Panc1 (cell line): Measurements from ENCODE around the gene HCN2. TPM values are rescaled to one million over a fixed set of nuclear protein-coding genes. Genes with fewer than 3 reads are reported as not detected.
"Not testable (repeated sequence)": the region's sequence is repeated elsewhere in the genome, so short reads cannot be mapped to it uniquely, and the experiment has no call there.

ENCODE experiments used
- ATAC-seq: fragments of 200-7000 bp; cut with Tn5 transposase; 2 replicates; pipeline ENCODE4 v1.9.1; 2020; ENCODE audit warnings: mild to moderate bottlenecking, moderate library complexity
- BruUV-seq: library from RNA; stranded (reverse); fragments of 400-500 nt; replicated peaks from 2 replicates; lab custom pipeline; 2021; lab: Mats Ljungman, UMichigan
- CTCF ChIA-PET: fragments of 300-600 bp; sonication (Branson Sonifier 250); formaldehyde crosslinking; loops from one replicate; lab custom pipeline; 2022; ENCODE audit warnings: antibody characterized with exemption; lab: Charles Lee
- POLR2A ChIA-PET: fragments of 300-600 bp; sonication (Branson Sonifier 250); formaldehyde crosslinking; loops from one replicate; lab custom pipeline; 2022; ENCODE audit warnings: antibody characterized with exemption; lab: Charles Lee
- DNase-seq: peaks from one replicate; pipeline ENCODE4 v3.0.0-alpha.2; 2010; ENCODE audit warnings: low read depth, low spot score
- H3K27ac ChIP-seq: 2 replicates; pipeline ENCODE4 v1.5.1; 2011; ENCODE audit warnings: mild to moderate bottlenecking, low read length, inconsistent platforms
- H3K27me3 ChIP-seq: fragments of 200-500 bp; sonication (Bioruptor generic); 2 replicates; pipeline ENCODE4 v1.6.0; 2014; ENCODE audit warnings: low read length, inconsistent platforms; ENCODE audit not compliant: control insufficient read depth, insufficient read depth
- H3K36me3 ChIP-seq: fragments of 200-500 bp; sonication (Bioruptor generic); 2 replicates; pipeline ENCODE4 v1.5.1; 2014; ENCODE audit warnings: inconsistent platforms, mild to moderate bottlenecking, low read length, moderate library complexity; ENCODE audit not compliant: control insufficient read depth, insufficient read depth
- H3K4me1 ChIP-seq: 2 replicates; pipeline ENCODE4 v1.5.1; 2011; ENCODE audit warnings: inconsistent platforms, mild to moderate bottlenecking, low read length, moderate library complexity; ENCODE audit not compliant: control insufficient read depth, insufficient read depth
- H3K4me3 ChIP-seq, 2 experiments: 2 replicates each; pipeline ENCODE4 v1.5.1; 2011 to 2012; ENCODE audit warnings: low read depth in 2 of 2, low read length in 2 of 2, mild to moderate bottlenecking in 2 of 2, inconsistent platforms in 1 of 2, moderate library complexity in 1 of 2
- H3K9me3 ChIP-seq: fragments of 200-500 bp; sonication (Bioruptor generic); 2 replicates; pipeline ENCODE4 v1.5.1; 2014; ENCODE audit warnings: low read depth, mild to moderate bottlenecking, inconsistent platforms, low read length, moderate library complexity; ENCODE audit not compliant: control insufficient read depth, insufficient read depth
- POLR2AphosphoS5 ChIP-seq: IDR thresholded peaks from 2 replicates; pipeline ENCODE4 v1.6.1; 2012; ENCODE audit warnings: mild to moderate bottlenecking, low read depth, low read length, moderate library complexity
- REST ChIP-seq, 2 experiments: IDR thresholded peaks; 2 replicates each; pipeline ENCODE4 v1.6.1; 2011 to 2012; ENCODE audit warnings: low read depth in 2 of 2, control low read depth in 1 of 2, low read length in 1 of 2, mild to moderate bottlenecking in 1 of 2, moderate library complexity in 1 of 2; ENCODE audit not compliant: insufficient read depth in 1 of 2
- SIN3A ChIP-seq: IDR thresholded peaks from 2 replicates; pipeline ENCODE4 v1.6.1; 2012; ENCODE audit warnings: low read depth, mild to moderate bottlenecking, low read length, moderate library complexity, borderline replicate concordance; ENCODE audit not compliant: insufficient read depth
- TCF7L2 ChIP-seq: IDR thresholded peaks from 2 replicates; pipeline ENCODE4 v1.6.1; 2011; ENCODE audit warnings: mild to moderate bottlenecking, low read depth, low read length, inconsistent platforms
- in situ Hi-C: cut with HindIII; loops from 2 replicates; pipeline ENCODE4 v1.10.0; 2016; ENCODE audit warnings: low sequenced_read_pairs, low pct_unique_long_range_greater_than_20kb
- intact Hi-C: fragments of 100-400 bp; cut with micrococcal nuclease; formaldehyde crosslinking; loops from one replicate; pipeline ENCODE4 v1.10.0; 2022; ENCODE audit not compliant: unreplicated experiment
- total RNA-seq: library from RNA; stranded (reverse); gene quantifications from one replicate; pipeline ENCODE4 v1.2.1, GENCODE V29; 2021; ENCODE audit not compliant: unreplicated experiment
- TF ChIP-seq, protein P1 (sequence below): fragments of 450-650 bp; IDR thresholded peaks from 2 replicates; pipeline ENCODE4 v1.5.1; 2017; ENCODE audit warnings: mild to moderate bottlenecking

HCN2 gene
- total RNA-seq, 1 experiment from 2014 or later, result 15.1 TPM

DNA sequence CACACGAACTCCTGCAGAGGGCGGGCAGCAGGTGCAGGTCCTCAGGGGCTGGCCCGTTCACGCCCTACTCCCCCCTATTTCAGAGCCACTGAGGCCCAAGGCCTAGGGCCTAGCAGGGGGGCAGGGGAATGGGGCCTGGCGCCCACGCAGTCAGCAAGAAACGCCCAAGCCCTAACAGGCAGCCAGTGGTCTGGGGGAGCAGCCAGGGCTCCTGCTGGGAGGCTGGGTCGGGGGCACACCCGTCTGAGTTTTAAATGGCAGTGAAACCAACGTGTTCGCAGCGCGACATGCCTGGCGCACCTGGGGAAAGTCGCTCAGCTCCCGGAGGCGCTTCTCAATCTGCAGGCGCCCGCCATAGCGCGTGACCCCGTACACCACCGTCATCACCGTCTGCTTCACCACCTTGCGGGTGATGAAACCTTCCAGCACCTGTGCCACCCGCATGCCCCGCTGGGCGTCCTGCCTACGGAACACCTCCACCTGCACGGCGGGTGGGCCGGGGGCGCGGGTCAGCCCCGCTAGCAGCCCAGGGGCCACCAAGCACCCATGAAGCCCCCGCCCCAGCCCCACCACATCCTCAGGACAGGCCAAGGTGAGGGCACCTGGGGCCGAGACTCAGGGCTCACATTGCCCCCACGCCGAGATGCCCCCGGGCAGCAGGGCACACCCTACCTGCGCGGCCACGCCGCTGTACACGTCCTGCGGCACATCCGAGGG, 29.8 kb downstream of the HCN2 start:
- ChIA-PET POLR2A (no interaction called here), CTCF (no interaction called here)
- Histone ChIP-seq H3K27me3 (no peaks in the 10 kb centered on the region), H3K4me1 (no peaks in the 10 kb centered on the region; the same call in 1 of the 2 replicates), H3K4me3 (no peak overlapping the region), H3K36me3 (no peaks in the 10 kb centered on the region), H3K9me3 (no peaks in the 10 kb centered on the region), H3K27ac (no peak overlapping the region)
- BruUV-seq, result no TSS peak
- intact Hi-C loops (no loop called here), in situ Hi-C loops (no loop called here)
- no peak for ATAC-seq
- DNase-seq, result no peak
- no peak for TF ChIP-seq POLR2AphosphoS5
- TF ChIP-seq REST (IDR thresholded peaks at IDR 0.05; ENCODE audit: insufficient read depth in 1 of 2, low read depth in 2 of 2, low read length in 1 of 2), result no peak
- no peak for TF ChIP-seq TCF7L2
- TF ChIP-seq, protein P1, sequence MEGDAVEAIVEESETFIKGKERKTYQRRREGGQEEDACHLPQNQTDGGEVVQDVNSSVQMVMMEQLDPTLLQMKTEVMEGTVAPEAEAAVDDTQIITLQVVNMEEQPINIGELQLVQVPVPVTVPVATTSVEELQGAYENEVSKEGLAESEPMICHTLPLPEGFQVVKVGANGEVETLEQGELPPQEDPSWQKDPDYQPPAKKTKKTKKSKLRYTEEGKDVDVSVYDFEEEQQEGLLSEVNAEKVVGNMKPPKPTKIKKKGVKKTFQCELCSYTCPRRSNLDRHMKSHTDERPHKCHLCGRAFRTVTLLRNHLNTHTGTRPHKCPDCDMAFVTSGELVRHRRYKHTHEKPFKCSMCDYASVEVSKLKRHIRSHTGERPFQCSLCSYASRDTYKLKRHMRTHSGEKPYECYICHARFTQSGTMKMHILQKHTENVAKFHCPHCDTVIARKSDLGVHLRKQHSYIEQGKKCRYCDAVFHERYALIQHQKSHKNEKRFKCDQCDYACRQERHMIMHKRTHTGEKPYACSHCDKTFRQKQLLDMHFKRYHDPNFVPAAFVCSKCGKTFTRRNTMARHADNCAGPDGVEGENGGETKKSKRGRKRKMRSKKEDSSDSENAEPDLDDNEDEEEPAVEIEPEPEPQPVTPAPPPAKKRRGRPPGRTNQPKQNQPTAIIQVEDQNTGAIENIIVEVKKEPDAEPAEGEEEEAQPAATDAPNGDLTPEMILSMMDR, result no peak
- TF ChIP-seq SIN3A, result no peak

DNA sequence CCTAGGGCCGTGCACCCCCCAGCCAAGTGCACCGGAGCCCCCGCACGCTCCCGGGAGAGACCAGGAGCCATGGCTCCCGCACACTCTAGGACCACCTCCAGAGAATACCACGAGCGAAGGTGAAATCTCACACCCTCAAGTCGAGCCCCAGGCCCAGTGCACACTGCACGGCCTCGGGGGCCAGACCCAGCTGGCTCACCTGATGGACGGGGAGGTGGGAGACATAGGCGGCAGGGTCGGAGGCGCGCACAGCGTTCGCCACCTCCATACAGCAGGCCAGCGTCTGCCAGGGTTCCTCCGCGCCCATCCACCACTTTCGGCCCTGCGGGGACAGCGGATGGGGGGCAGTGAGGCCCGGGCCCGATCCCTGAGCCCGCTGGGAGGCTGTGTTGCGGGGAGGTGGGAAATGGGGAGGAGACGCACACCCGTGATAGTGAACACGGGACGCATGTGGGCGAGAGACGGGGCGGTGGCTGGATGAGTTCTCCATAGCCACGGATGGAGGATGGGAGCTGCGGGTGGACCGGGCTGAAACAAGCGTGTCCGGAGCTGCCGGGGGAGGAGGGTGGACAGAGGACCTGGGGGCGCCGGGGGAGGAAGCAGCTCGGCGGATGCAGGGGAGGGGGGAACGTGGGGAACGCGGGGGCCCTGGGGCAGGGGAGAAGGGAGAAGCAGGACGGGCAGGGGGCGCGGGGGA, 30.6 kb downstream of the HCN2 start:
- ChIA-PET POLR2A (no interaction called here), CTCF (no interaction called here)
- ATAC-seq (no peak), DNase-seq (no peak)
- no peaks in the 10 kb centered on the region for H3K36me3 ChIP-seq
- no peaks in the 10 kb centered on the region for H3K27me3 ChIP-seq
- no peaks in the 10 kb centered on the region for H3K9me3 ChIP-seq
- intact Hi-C loops (no loop called here), in situ Hi-C loops (no loop called here)
- no peaks in the 10 kb centered on the region; the same call in 1 of the 2 replicates for H3K4me1 ChIP-seq
- BruUV-seq, result no TSS peak
- no peak overlapping the region for H3K4me3 ChIP-seq
- TF ChIP-seq REST (IDR thresholded peaks at IDR 0.05; ENCODE audit: insufficient read depth in 1 of 2, low read depth in 2 of 2, low read length in 1 of 2) (no peak), POLR2AphosphoS5 (no peak), SIN3A (no peak), TCF7L2 (no peak)
- TF ChIP-seq, protein P1, result no peak
- no peak overlapping the region for H3K27ac ChIP-seq

DNA sequence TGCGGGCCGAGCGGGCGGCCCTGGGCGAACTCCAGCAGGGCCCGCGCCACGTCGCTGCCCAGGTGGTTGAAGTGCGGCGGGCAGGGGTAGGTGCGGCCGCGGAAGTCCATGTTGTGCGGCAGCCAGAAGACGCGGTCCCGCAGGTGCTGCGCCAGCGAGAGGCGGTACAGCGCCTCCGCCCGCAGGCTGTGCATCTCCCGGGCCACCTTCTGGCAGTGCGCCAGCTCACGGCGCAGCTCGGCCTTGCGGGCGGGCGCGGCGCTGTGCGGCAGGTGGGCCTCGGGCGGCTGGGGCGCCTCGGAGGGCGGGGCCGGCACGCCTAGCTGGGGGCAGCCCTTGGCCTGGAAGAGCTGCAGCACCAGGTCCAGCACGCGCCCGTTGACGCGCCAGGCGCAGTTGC, 31.5 kb downstream of the HCN2 start:
- BruUV-seq, intact Hi-C loops, H3K27me3 ChIP-seq, H3K4me1 ChIP-seq, H3K4me3 ChIP-seq, in situ Hi-C loops, H3K9me3 ChIP-seq, CTCF ChIA-PET, H3K36me3 ChIP-seq, POLR2A ChIA-PET, ATAC-seq, H3K27ac ChIP-seq, DNase-seq: not testable (repeated sequence)
